GM18508 (cell line): ENCODE results near the gene CRB3.

Experiments used
- ATAC-seq: cut with Tn5 transposase; IDR thresholded peaks from one replicate; pipeline ENCODE4 v1.9.1; 2021; ENCODE audit warnings: moderate number of reproducible peaks; ENCODE audit not compliant: insufficient read depth, unreplicated experiment

CRB3 gene

GRCh38 chr19:6431891-6432290, 32.2 kb upstream of the CRB3 start:
- no peak for ATAC-seq

GRCh38 chr19:6433165-6433564, 30.9 kb upstream of the CRB3 start:
- ATAC-seq = no peak

- ATAC-seq = no peak
These were observed 30.4 kb upstream of the CRB3 start, which contains the start of gene SLC25A41 for GRCh38 chr19:6433663-6434062. TSS of gene SLC25A41 (minus strand) at chr19:6433763. CDS start at chr19:6433693, 70 bp downstream.

- ATAC-seq = no peak
These were observed 24.3 kb upstream of the CRB3 start for GRCh38 chr19:6439743-6440142.

GRCh38 chr19:6440905-6441304, 23.2 kb upstream of the CRB3 start:
- no peak for ATAC-seq

GRCh38 chr19:6442087-6442688, 21.9 kb upstream of the CRB3 start:
- ATAC-seq = no peak

GRCh38 chr19:6443986-6444385, 20.1 kb upstream of the CRB3 start:
- no peak for ATAC-seq

- ATAC-seq = no peak
These were observed 17.6 kb upstream of the CRB3 start for GRCh38 chr19:6446452-6446851.

GRCh38 chr19:6448045-6448444, 16.0 kb upstream of the CRB3 start:
- ATAC-seq = no peak

- no peak for ATAC-seq
These were observed 13.9 kb upstream of the CRB3 start for GRCh38 chr19:6450166-6450565.

- ATAC-seq = no peak
These were observed 12.4 kb upstream of the CRB3 start for GRCh38 chr19:6451583-6452222.

- ATAC-seq = no peak
These were observed 11.9 kb upstream of the CRB3 start for GRCh38 chr19:6452223-6452614.

- ATAC-seq = no peak
These were observed 11.2 kb upstream of the CRB3 start for GRCh38 chr19:6452899-6453298.

- ATAC-seq = no peak
These were observed 10.0 kb upstream of the CRB3 start for GRCh38 chr19:6453951-6454565.

- no peak for ATAC-seq
These were observed 8.1 kb upstream of the CRB3 start for GRCh38 chr19:6455924-6456323.

- ATAC-seq = no peak
These were observed 5.9 kb upstream of the CRB3 start for GRCh38 chr19:6457958-6458694.

- no peak for ATAC-seq
These were observed 5.3 kb upstream of the CRB3 start for GRCh38 chr19:6458695-6459261.

GRCh38 chr19:6459262-6460098, 4.6 kb upstream of the CRB3 start, which contains the start of gene SLC25A23:
TSS of gene SLC25A23 (minus strand) at chr19:6459792. CDS start at chr19:6459628, 164 bp downstream.
- no peak for ATAC-seq

GRCh38 chr19:6460099-6460884, 3.8 kb upstream of the CRB3 start:
- peak; percentile 52 for ATAC-seq
